Measurements from ENCODE around the gene SMNDC1. TPM values are rescaled to one million over a fixed set of nuclear protein-coding genes. Genes with fewer than 3 reads are reported as not detected.

SMNDC1 gene
- total RNA-seq, 1 experiment from 2014 or later = 48.2 TPM

GRCh38 chr10:110321869-110322620 is 17.3 kb upstream of the SMNDC1 start:
- intact Hi-C loops (cut with micrococcal nuclease) = no loop called here
- CTCF ChIA-PET = interaction anchor here (0.8 to 1.8 kb wide), 5 partner anchors 10 to 344 kb away, joined by 3 to 7 read pairs (median 3); no protein-coding TSS in a partner anchor
- TF ChIP-seq CTCF (IDR thresholded peaks at IDR 0.05; ENCODE audit: unreplicated experiment) = no peak
- Mint-ChIP-seq H3K9me3 (ENCODE audit: unreplicated experiment) (no peaks in the 10 kb centered on the region), H3K36me3 (ENCODE audit: insufficient read depth, unreplicated experiment) (no peaks in the 10 kb centered on the region), H3K4me1 (ENCODE audit: insufficient read depth, unreplicated experiment) (peaks cover 15% of the 10 kb centered on the region), H3K27ac (ENCODE audit: low read depth, unreplicated experiment) (no peak overlapping the region), H3K4me3 (ENCODE audit: unreplicated experiment) (no peak overlapping the region), H3K27me3 (ENCODE audit: insufficient read depth, unreplicated experiment) (no peaks in the 10 kb centered on the region)
- BruUV-seq (replicated peaks) = no TSS peak
- POLR2A ChIA-PET = interaction anchor here (1.8 kb wide), 1 partner anchor 17 kb away, joined by 4 read pairs; no protein-coding TSS in a partner anchor
- no peak for DNase-seq (ENCODE audit: unreplicated experiment)

GRCh38 chr10:110317866-110318850 is 13.4 kb upstream of the SMNDC1 start:
- BruUV-seq (replicated peaks) = no TSS peak
- no peaks in the 10 kb centered on the region for H3K9me3 Mint-ChIP-seq (ENCODE audit: unreplicated experiment)
- H3K27ac Mint-ChIP-seq (ENCODE audit: low read depth, unreplicated experiment) = no peak overlapping the region
- no peak overlapping the region for H3K4me3 Mint-ChIP-seq (ENCODE audit: unreplicated experiment)
- H3K4me1 Mint-ChIP-seq (ENCODE audit: insufficient read depth, unreplicated experiment) = no peaks in the 10 kb centered on the region
- ChIA-PET POLR2A (interaction anchor here (0.6 kb wide), 1 partner anchor 30 kb away, joined by 3 read pairs; no protein-coding TSS in a partner anchor), CTCF (interaction anchor here (0.8 kb wide), 2 partner anchors 181 to 431 kb away, joined by 3 read pairs; no protein-coding TSS in a partner anchor)
- no peak for DNase-seq (ENCODE audit: unreplicated experiment)
- no peaks in the 10 kb centered on the region for H3K36me3 Mint-ChIP-seq (ENCODE audit: insufficient read depth, unreplicated experiment)
- intact Hi-C loops (cut with micrococcal nuclease) = no loop called here
- H3K27me3 Mint-ChIP-seq (ENCODE audit: insufficient read depth, unreplicated experiment) = no peaks in the 10 kb centered on the region
- no peak for TF ChIP-seq CTCF (IDR thresholded peaks at IDR 0.05; ENCODE audit: unreplicated experiment)

DNA sequence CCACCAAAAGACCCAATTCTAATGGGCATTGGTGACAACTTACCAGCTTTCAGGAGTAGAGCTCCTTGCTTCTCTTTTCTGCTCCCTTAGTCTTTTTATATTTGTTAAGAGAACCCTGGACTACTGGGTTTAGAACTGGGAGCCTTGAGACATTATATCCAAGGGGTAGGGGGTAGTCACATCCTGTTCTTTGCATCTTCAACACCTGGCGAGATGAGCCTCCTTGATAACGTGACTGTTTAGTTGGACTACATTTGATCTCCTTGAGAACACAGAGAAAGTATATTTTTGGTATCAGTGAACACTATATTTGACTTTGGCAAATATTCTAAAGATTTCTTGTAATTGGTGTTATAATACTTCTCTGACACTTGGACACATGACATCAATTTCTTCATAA is 9.0 kb upstream of the SMNDC1 start:
- Mint-ChIP-seq H3K27me3 (ENCODE audit: insufficient read depth, unreplicated experiment) (no peaks in the 10 kb centered on the region), H3K4me3 (ENCODE audit: unreplicated experiment) (no peak overlapping the region), H3K4me1 (ENCODE audit: insufficient read depth, unreplicated experiment) (no peaks in the 10 kb centered on the region), H3K36me3 (ENCODE audit: insufficient read depth, unreplicated experiment) (no peaks in the 10 kb centered on the region), H3K27ac (ENCODE audit: low read depth, unreplicated experiment) (no peak overlapping the region), H3K9me3 (ENCODE audit: unreplicated experiment) (no peaks in the 10 kb centered on the region)
- intact Hi-C loops (cut with micrococcal nuclease) = loop anchor here (5.0 kb wide), 1 partner anchor 99 kb away; no protein-coding TSS in a partner anchor
- ChIA-PET CTCF (interaction anchor here (0.5 to 3.7 kb wide), 7 partner anchors 10 to 1827 kb away, joined by 4 to 24 read pairs (median 4); no protein-coding TSS in a partner anchor), POLR2A (interaction anchor here (0.6 to 1.8 kb wide), 8 partner anchors 8 to 264 kb away, joined by 3 to 7 read pairs (median 3); partner anchors contain the start of gene SMC3)
- no TSS peak for BruUV-seq (replicated peaks)
- TF ChIP-seq CTCF (IDR thresholded peaks at IDR 0.05; ENCODE audit: unreplicated experiment) = no peak
- DNase-seq (ENCODE audit: unreplicated experiment) = no peak

Data from MCF 10A (cell line).